ENCODE results near the gene EME1. TPM values are rescaled to one million over a fixed set of nuclear protein-coding genes. Genes with fewer than 3 reads are reported as not detected.

EME1 gene
- total and polyA plus RNA-seq, 10 of the 15 experiments (the other 5 are each of a cell fraction or from before 2014, with no cell fraction given), result 13.8 to 40.5 (median 22.0) TPM

- TF ChIP-seq, protein P1, sequence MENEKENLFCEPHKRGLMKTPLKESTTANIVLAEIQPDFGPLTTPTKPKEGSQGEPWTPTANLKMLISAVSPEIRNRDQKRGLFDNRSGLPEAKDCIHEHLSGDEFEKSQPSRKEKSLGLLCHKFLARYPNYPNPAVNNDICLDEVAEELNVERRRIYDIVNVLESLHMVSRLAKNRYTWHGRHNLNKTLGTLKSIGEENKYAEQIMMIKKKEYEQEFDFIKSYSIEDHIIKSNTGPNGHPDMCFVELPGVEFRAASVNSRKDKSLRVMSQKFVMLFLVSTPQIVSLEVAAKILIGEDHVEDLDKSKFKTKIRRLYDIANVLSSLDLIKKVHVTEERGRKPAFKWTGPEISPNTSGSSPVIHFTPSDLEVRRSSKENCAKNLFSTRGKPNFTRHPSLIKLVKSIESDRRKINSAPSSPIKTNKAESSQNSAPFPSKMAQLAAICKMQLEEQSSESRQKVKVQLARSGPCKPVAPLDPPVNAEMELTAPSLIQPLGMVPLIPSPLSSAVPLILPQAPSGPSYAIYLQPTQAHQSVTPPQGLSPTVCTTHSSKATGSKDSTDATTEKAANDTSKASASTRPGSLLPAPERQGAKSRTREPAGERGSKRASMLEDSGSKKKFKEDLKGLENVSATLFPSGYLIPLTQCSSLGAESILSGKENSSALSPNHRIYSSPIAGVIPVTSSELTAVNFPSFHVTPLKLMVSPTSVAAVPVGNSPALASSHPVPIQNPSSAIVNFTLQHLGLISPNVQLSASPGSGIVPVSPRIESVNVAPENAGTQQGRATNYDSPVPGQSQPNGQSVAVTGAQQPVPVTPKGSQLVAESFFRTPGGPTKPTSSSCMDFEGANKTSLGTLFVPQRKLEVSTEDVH (IDR thresholded peaks at IDR 0.05; ENCODE audit: low read depth, partially characterized antibody), result peak; percentile 99
- TF ChIP-seq DPF2 (IDR thresholded peaks at IDR 0.05), result peak; percentile 70
- TF ChIP-seq, protein P2, sequence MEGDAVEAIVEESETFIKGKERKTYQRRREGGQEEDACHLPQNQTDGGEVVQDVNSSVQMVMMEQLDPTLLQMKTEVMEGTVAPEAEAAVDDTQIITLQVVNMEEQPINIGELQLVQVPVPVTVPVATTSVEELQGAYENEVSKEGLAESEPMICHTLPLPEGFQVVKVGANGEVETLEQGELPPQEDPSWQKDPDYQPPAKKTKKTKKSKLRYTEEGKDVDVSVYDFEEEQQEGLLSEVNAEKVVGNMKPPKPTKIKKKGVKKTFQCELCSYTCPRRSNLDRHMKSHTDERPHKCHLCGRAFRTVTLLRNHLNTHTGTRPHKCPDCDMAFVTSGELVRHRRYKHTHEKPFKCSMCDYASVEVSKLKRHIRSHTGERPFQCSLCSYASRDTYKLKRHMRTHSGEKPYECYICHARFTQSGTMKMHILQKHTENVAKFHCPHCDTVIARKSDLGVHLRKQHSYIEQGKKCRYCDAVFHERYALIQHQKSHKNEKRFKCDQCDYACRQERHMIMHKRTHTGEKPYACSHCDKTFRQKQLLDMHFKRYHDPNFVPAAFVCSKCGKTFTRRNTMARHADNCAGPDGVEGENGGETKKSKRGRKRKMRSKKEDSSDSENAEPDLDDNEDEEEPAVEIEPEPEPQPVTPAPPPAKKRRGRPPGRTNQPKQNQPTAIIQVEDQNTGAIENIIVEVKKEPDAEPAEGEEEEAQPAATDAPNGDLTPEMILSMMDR (IDR thresholded peaks at IDR 0.05 in 2 of 3, conservative IDR thresholded peaks at IDR 0.05 in 1 of 3; ENCODE audit: control insufficient read depth in 2 of 3, extremely low read depth in 1 of 3, insufficient read depth in 1 of 3, low read depth in 3 of 3, low read length in 3 of 3), result no peak
- TF ChIP-seq CHD1 (IDR thresholded peaks at IDR 0.05; ENCODE audit: low read depth, low read length), result no peak
- TF ChIP-seq NR2C2 (IDR thresholded peaks at IDR 0.05; ENCODE audit: borderline replicate concordance, control insufficient read depth, insufficient read length, low read depth), result no peak
- TF ChIP-seq NKRF (conservative IDR thresholded peaks at IDR 0.05), result peak; percentile 99
- TF ChIP-seq SRF (IDR thresholded peaks at IDR 0.05; ENCODE audit: low read depth in 2 of 2, low read length in 2 of 2), result no peak
- TF ChIP-seq ZBTB33 (IDR thresholded peaks at IDR 0.05), result no peak
- no peak for TF ChIP-seq SMARCA5 (IDR thresholded peaks at IDR 0.05)
- TF ChIP-seq MAX (IDR thresholded peaks at IDR 0.05; ENCODE audit: low read depth, low read length), result peak; percentile 83
- no peak for TF ChIP-seq BMI1 (IDR thresholded peaks at IDR 0.05; ENCODE audit: borderline replicate concordance)
- peak in 1 of 2 experiments; percentile 41; a peak in 1 of 3 replicates for TF ChIP-seq EGR1 (IDR thresholded peaks at IDR 0.05; ENCODE audit: borderline replicate concordance in 1 of 2, low read depth in 2 of 2, low read length in 2 of 2)
- peak; percentile 99 for TF ChIP-seq POLR2A (IDR thresholded peaks at IDR 0.05; ENCODE audit: low read depth, low read length)
- no peak for TF ChIP-seq ZNF592 (IDR thresholded peaks at IDR 0.05)
- TF ChIP-seq NFIC (IDR thresholded peaks at IDR 0.05; ENCODE audit: low read depth, low read length), result no peak
These were observed at the start of gene EME1, which contains the start of gene MRPL27 (continued) for GRCh38 chr17:50372758-50373556.

Measured in GM12878 (cell line).